Fibroblast of upper back skin (primary cell): ENCODE measurements around the gene PIGL.

Experiments used
- DNase-seq: peaks from one replicate; pipeline ENCODE4 v3.0.0-alpha.2; 2013

Gene PIGL

DNA sequence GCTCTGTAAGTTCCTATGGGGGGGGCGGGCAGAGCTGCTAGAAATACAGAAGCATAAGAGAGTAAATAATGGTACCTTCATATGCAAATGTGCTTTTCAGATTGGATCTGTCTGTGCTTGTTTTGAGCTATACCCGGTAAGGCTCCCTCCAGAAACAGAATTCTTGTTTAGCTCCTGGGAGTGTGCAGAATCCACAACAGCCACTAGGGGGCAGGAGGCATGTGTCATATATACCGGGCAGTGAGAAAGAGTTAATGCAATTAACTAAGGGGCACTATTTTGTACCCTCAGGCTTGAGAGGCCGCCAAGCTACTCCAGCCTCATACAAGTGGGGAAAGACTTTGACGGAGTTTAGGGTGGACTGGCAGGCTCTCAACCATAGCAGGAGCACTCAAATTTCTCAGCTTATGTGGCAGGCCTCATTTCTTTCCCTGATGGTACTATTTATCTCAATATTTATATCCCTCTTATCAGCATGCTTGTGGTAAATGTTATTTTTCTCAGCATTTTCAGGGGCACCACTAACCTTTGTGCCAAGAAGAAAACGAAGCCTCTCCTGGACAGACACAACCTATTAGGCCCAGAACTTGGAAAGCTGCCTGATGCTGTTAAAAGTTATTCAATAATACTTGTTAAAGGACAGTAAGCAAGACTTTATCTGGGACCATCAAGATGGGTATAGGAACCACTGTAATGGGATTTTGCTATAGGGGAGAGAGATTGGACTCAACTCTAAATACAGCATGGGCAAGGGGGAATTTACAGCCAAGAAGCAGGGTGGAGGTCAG, 146.9 kb downstream of the PIGL start:
- peak; percentile 68 for DNase-seq

- no peak for DNase-seq
Observed at GRCh38 chr17:16364625-16365024, 147.6 kb downstream of the PIGL start.

GRCh38 chr17:16371742-16372141, 154.7 kb downstream of the PIGL start:
- peak; percentile 77 for DNase-seq

DNA sequence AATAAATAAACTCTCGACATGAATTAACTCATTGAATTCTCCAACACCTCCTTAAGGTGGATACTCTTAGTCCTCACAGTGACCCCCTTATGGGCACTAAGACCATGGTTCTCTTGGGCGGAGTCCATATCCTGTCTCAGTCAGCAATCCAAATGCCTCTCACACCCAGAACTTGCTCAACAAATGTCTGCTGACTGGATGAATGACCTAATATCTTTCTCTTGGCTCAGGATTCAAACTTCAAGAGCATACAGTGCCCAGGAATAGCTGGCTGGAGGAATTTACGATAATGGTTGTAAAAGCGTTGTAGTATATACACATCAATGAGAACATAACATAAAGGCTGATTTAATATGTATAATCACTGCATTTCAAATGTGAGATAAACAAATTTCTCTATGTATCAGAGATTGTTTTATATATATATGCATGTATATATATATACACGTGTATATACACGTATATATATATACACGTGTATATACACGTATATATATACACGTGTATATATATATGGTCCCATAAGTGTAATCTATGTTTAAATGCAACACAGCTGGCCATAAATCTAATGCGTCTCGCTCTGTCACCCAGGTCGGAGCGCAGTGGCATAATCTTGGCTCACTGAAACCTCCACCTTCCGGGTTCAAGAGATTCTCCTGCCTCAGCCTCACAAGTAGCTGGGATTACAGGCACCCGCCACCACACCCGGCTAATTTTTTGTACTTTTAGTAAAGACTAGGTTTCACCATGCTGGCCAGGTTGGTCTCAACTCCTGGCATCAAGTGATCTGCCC, 157.3 kb downstream of the PIGL start:
- DNase-seq: peak; percentile 21
